Thyroid gland (tissue), 4 donors: ENCODE results near the gene BCO2. TPM values are rescaled to one million over a fixed set of nuclear protein-coding genes. Genes with fewer than 3 reads are reported as not detected.
A peak's percentile ranks its signal among the peaks of the same experiment; 100 is the strongest.

Source experiments
- DNase-seq, 2 donors: peaks; one replicate each; pipeline ENCODE4 v3.0.0-alpha.2; 2019
- H3K27ac ChIP-seq, 3 donors: fragments of 200-600 bp; sonication (generic); 1 replicate in 2 of 3; 2 replicates in 1 of 3; pipeline ENCODE4 v1.5.1; 2016 to 2019; ENCODE audit warnings: mild to moderate bottlenecking in 1 of 3, moderate library complexity in 1 of 3
- H3K27me3 ChIP-seq: fragments of 200-600 bp; sonication (generic); one replicate; pipeline ENCODE4 v1.5.1; 2019
- H3K36me3 ChIP-seq, 2 donors: fragments of 200-600 bp; sonication (generic); one replicate each; pipeline ENCODE4 v1.5.1; 2016 to 2019
- H3K4me1 ChIP-seq, 2 donors: fragments of 200-600 bp; sonication (generic); one replicate each; pipeline ENCODE4 v1.5.1; 2017 to 2019
- H3K4me3 ChIP-seq, 3 donors: fragments of 200-600 bp; sonication (generic); replicated peaks in 1 of 3; 1 replicate in 2 of 3; 2 replicates in 1 of 3; pipeline ENCODE4 v1.5.1; 2016; ENCODE audit warnings: mild to moderate bottlenecking in 1 of 3
- H3K9me3 ChIP-seq: fragments of 200-600 bp; sonication (generic); one replicate; pipeline ENCODE4 v1.5.1; 2017
- CTCF ChIP-seq, 6 experiments: fragments of 200-600 bp in 3 of 6; fragments of 450-650 bp in 3 of 6; sonication (generic) in 3 of 6; IDR thresholded peaks; one replicate each; pipeline ENCODE4 v1.5.1; 2016 to 2019; ENCODE audit warnings: antibody characterized with exemption in 6 of 6, mild to moderate bottlenecking in 2 of 6, inconsistent platforms in 1 of 6, moderate library complexity in 1 of 6
- POLR2A ChIP-seq, 2 donors: fragments of 450-650 bp; IDR thresholded peaks; one replicate each; pipeline ENCODE4 v1.6.1; 2017; ENCODE audit warnings: antibody characterized with exemption in 2 of 2, mild to moderate bottlenecking in 2 of 2, moderate library complexity in 1 of 2
- WGBS, 2 donors: methylation state at CpG; one replicate each; pipeline ENCODE4 v1.1.5; 2017; 5-methylcytosine and 5-hydroxymethylcytosine counted together
- intact Hi-C: fragments of 100-400 bp; cut with DNase I; formaldehyde crosslinking; loops from one replicate; pipeline ENCODE4 v1.15.1; 2023
- total RNA-seq, 4 donors: library from RNA; depleted of rRNA; stranded (reverse); fragments of >200 nt; gene quantifications; one replicate each; pipeline ENCODE4 v1.2.3, GENCODE V29; 2016

BCO2 gene
- 10 to 100 TPM in 2 of 4 donors, 1 to 10 TPM in 2; 6.6 to 15.9 (median 11.1) TPM for total RNA-seq

GRCh38 chr11:112174789-112175598 is at the start of gene BCO2:
TSS of gene BCO2 (plus strand) at chr11:112175512. CDS start at chr11:112175602, 90 bp downstream.
- Histone ChIP-seq H3K27ac (peak within 1 kb of the TSS; percentile 32 to 58 (median 42)), H3K9me3 (no peaks in the 10 kb centered on the region), H3K4me3 (peak within 1 kb of the TSS in 2 of 3 donors; percentile 1 to 18), H3K36me3 (no peaks in the 10 kb centered on the region), H3K27me3 (no peaks in the 10 kb centered on the region), H3K4me1 (peaks cover 6 to 11% of the 10 kb centered on the region in 2 donors)
- intact Hi-C loops: no loop called here
- peak; percentile 85 for DNase-seq
- peak; percentile 43 to 92 (median 80) for TF ChIP-seq CTCF (IDR thresholded peaks at IDR 0.05)
- TF ChIP-seq POLR2A (IDR thresholded peaks at IDR 0.05): peak in 1 of 2 donors; percentile 60
- 7% methylated on average over 11 of the region's 11 CpGs for WGBS, 2 donors

DNA sequence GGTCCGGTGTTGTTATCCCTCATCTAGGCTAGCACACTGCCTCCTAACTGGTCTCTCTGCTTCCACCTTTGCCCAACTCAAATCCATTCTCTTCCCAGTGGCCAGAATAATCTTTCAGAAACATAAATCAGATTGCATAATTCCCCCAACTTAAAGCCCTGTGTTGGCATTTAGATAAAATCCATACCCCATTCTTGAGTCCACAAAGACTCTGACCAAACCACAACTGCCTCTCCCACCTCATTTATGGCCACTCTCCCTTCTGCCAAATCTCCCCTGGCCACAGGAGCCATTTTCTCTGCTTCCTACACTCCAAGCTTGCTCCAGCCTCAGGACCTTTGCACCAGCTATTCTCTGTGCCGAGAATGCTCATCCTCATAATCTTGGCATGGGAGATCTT is 48.3 kb upstream of the BCO2 start:
- Histone ChIP-seq H3K4me3 (no peak overlapping the region), H3K27me3 (no peaks in the 10 kb centered on the region), H3K36me3 (no peaks in the 10 kb centered on the region), H3K27ac (no peak overlapping the region), H3K9me3 (no peaks in the 10 kb centered on the region), H3K4me1 (peaks cover 0 to 4% of the 10 kb centered on the region in 2 donors)
- no peak for DNase-seq
- TF ChIP-seq CTCF (IDR thresholded peaks at IDR 0.05) (no peak), POLR2A (IDR thresholded peaks at IDR 0.05) (no peak)
- intact Hi-C loops: no loop called here
- WGBS, 2 donors: 96 to 99% methylated on average over 2 of the region's 2 CpGs

GRCh38 chr11:112128483-112129121 is 46.7 kb upstream of the BCO2 start:
- no peaks in the 10 kb centered on the region for H3K27me3 ChIP-seq
- H3K4me3 ChIP-seq: no peak overlapping the region
- intact Hi-C loops: no loop called here
- H3K9me3 ChIP-seq: no peaks in the 10 kb centered on the region
- peaks cover 0 to 4% of the 10 kb centered on the region in 2 donors for H3K4me1 ChIP-seq
- H3K36me3 ChIP-seq: no peaks in the 10 kb centered on the region
- peak; percentile 8 to 14 for DNase-seq
- H3K27ac ChIP-seq: no peak overlapping the region
- WGBS, 2 donors: 62 to 85% methylated on average over 3 of the region's 3 CpGs
- TF ChIP-seq POLR2A (IDR thresholded peaks at IDR 0.05): no peak
- TF ChIP-seq CTCF (IDR thresholded peaks at IDR 0.05): no peak

DNA sequence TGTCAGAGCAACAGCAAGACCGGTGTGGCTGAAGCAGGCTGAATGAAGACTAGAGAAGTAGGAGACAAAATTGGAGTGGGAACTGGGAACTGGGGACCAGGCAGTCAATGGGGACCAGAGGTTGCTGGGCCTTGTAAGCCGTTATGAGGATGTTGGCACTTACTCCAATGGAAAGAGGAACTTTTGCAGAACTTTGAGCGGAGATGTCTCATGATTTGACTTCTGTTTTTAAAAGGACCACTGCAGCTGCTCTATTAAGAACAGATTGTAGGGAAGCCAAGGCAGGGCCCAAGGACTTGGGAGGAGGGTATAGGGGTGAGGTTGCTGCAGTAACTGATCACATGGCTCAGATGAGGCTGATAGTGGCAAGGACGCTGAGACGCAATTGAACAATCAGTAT is 45.7 kb upstream of the BCO2 start:
- Histone ChIP-seq H3K27ac (no peak overlapping the region), H3K4me1 (peaks cover 0 to 4% of the 10 kb centered on the region in 2 donors), H3K36me3 (no peaks in the 10 kb centered on the region), H3K27me3 (no peaks in the 10 kb centered on the region), H3K9me3 (no peaks in the 10 kb centered on the region), H3K4me3 (no peak overlapping the region)
- WGBS, 2 donors: 82 to 86% methylated on average over 5 of the region's 5 CpGs
- intact Hi-C loops: no loop called here
- TF ChIP-seq CTCF (IDR thresholded peaks at IDR 0.05): no peak
- no peak for TF ChIP-seq POLR2A (IDR thresholded peaks at IDR 0.05)
- no peak for DNase-seq

- H3K27ac ChIP-seq: no peak overlapping the region
- WGBS, 2 donors: 75% methylated on average over 2 of the region's 2 CpGs
- no peak for DNase-seq
- no peaks in the 10 kb centered on the region for H3K36me3 ChIP-seq
- H3K27me3 ChIP-seq: no peaks in the 10 kb centered on the region
- TF ChIP-seq CTCF (IDR thresholded peaks at IDR 0.05): no peak
- TF ChIP-seq POLR2A (IDR thresholded peaks at IDR 0.05): no peak
- no peaks in the 10 kb centered on the region for H3K9me3 ChIP-seq
- no peak overlapping the region for H3K4me3 ChIP-seq
- intact Hi-C loops: no loop called here
- H3K4me1 ChIP-seq: peaks cover 0 to 4% of the 10 kb centered on the region in 2 donors
Observed at GRCh38 chr11:112132737-112133136, 42.6 kb upstream of the BCO2 start.
